Hepatocyte (in vitro differentiated cells): ENCODE results near the gene ATF6.

Experiments used
- CTCF ChIP-seq: fragments of 200-600 bp; sonication (generic); IDR thresholded peaks from 2 replicates; pipeline ENCODE4 v1.5.1; 2016; ENCODE audit warnings: antibody characterized with exemption, mild to moderate bottlenecking; ENCODE audit not compliant: poor library complexity
- EZH2 ChIP-seq: fragments of 200-600 bp; sonication (generic); IDR thresholded peaks from 2 replicates; pipeline ENCODE4 v1.6.1; 2016; ENCODE audit warnings: antibody characterized with exemption, mild to moderate bottlenecking, borderline replicate concordance
- EZH2phosphoT487 ChIP-seq: fragments of 200-600 bp; sonication (generic); IDR thresholded peaks from one replicate; pipeline ENCODE4 v1.6.1; 2018; ENCODE audit warnings: antibody characterized with exemption, mild to moderate bottlenecking, low read depth, moderate library complexity; ENCODE audit not compliant: unreplicated experiment, severe bottlenecking

GRCh38 chr1:161726473-161727255 is 39.5 kb upstream of the ATF6 start:
- no peak for TF ChIP-seq EZH2phosphoT487
- no peak for TF ChIP-seq CTCF
- TF ChIP-seq EZH2 = no peak
